Adrenal gland (tissue), 5 donors: Measurements from ENCODE around the gene EFNA2.

Experiments used
- POLR2A ChIP-seq, 2 donors: fragments of 450-650 bp; IDR thresholded peaks; one replicate each; pipeline ENCODE4 v1.6.1; 2017; ENCODE audit warnings: antibody characterized with exemption in 2 of 2, mild to moderate bottlenecking in 2 of 2, moderate library complexity in 1 of 2
- TF ChIP-seq, protein P1 (sequence below), 6 experiments: fragments of 450-650 bp in 4 of 6; fragments of 200-600 bp in 2 of 6; sonication (generic) in 1 of 6; IDR thresholded peaks; 1 replicate in 5 of 6; 2 replicates in 1 of 6; pipeline versions ENCODE4 v1.5.1 to v1.8.0; 2016 to 2021; ENCODE audit warnings: antibody characterized with exemption in 6 of 6, mild to moderate bottlenecking in 2 of 6, moderate library complexity in 1 of 6
- donor health status: DM: no; HTN: no; CAD: no.

DNA sequence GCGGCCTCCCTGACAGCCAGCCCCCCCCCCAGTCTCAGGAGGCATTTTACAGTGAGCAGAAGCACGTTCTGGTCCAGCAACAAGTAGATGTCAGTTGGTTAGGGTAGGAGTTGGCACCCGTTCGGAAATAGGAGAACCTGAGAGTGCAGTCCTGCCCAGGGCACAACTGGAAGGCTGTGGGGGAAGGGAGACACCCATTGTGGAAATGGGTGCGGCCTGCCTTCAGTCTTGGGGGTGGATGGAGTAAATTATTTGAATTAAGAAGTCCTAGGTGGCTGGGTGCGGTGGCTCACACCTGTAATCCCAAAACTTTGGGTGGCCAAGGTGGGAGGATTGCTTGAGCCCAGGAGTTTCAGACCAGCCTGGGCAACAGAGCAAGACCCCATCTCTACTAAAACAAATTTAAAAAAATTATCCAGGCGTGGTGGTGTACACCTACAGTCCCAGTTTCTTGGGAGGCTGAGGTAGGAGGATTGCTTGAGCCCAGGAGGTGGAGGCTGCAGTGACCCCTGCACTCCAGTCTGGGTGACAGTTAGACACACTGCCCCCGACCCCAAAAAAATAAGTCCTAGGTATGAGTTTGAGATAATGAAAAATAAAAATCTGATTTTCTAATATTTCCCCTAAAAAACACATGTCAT, 15.3 kb upstream of the EFNA2 start:
- no peak for TF ChIP-seq POLR2A (IDR thresholded peaks at IDR 0.05)
- TF ChIP-seq, protein P1, sequence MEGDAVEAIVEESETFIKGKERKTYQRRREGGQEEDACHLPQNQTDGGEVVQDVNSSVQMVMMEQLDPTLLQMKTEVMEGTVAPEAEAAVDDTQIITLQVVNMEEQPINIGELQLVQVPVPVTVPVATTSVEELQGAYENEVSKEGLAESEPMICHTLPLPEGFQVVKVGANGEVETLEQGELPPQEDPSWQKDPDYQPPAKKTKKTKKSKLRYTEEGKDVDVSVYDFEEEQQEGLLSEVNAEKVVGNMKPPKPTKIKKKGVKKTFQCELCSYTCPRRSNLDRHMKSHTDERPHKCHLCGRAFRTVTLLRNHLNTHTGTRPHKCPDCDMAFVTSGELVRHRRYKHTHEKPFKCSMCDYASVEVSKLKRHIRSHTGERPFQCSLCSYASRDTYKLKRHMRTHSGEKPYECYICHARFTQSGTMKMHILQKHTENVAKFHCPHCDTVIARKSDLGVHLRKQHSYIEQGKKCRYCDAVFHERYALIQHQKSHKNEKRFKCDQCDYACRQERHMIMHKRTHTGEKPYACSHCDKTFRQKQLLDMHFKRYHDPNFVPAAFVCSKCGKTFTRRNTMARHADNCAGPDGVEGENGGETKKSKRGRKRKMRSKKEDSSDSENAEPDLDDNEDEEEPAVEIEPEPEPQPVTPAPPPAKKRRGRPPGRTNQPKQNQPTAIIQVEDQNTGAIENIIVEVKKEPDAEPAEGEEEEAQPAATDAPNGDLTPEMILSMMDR (IDR thresholded peaks at IDR 0.05), result no peak
